ENCODE data around the gene UBE2E1. TPM values are rescaled to one million over a fixed set of nuclear protein-coding genes. Genes with fewer than 3 reads are reported as not detected.

The UBE2E1 gene
- total and polyA plus RNA-seq, 2 donors (not counting 1 experiment from before 2014, with no cell fraction given), result 129 to 174 TPM

DNA sequence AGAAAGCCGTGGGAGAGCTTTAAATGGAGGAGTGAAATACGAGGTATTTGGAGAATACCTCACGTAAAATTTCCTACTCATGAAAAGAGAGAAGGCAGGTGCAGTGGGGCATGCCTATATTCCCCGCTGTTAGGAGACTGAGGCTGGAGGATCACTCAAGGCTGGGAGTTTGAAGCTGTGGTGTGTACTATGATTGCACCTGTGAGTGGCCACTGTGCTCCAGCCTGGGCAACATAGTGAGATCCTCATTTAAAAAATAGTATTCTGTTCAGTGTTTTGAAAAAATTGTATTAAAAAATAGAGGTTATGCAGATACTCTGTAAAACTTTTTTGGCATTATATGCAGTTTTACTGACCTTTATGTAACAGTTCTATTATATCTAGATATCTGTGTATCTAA, 20.0 kb downstream of the UBE2E1 start:
- Histone ChIP-seq H3K9me3 (ENCODE audit: control insufficient read depth, insufficient read depth, low read depth, low read length) (no peaks in the 10 kb centered on the region), H2AFZ (ENCODE audit: low read length) (no peak overlapping the region), H3K27ac (ENCODE audit: insufficient read depth, low read length) (no peak overlapping the region), H3K9ac (ENCODE audit: insufficient read depth, low read length) (no peak overlapping the region), H3K27me3 (ENCODE audit: control insufficient read depth, insufficient read depth, low read length) (no peaks in the 10 kb centered on the region), H3K36me3 (ENCODE audit: control insufficient read depth, insufficient read depth, low read length) (no peaks in the 10 kb centered on the region), H3K4me1 (ENCODE audit: control insufficient read depth, extremely low read depth, insufficient read depth, low read length) (no peaks in the 10 kb centered on the region), H3K4me3 (replicated peaks in 1 of 4; ENCODE audit: control extremely low read depth in 1 of 4, insufficient read depth in 1 of 4, low read depth in 3 of 4, low read length in 4 of 4) (no peak overlapping the region), H4K20me1 (ENCODE audit: control insufficient read depth, extremely low read depth, insufficient read depth, low read length) (no peaks in the 10 kb centered on the region), H3K4me2 (ENCODE audit: extremely low read depth, insufficient read depth, low read length) (no peak overlapping the region), H3K79me2 (ENCODE audit: control insufficient read depth, insufficient read depth, low read length) (peaks cover 27% of the 10 kb centered on the region)
- no peak for TF ChIP-seq EZH2 (IDR thresholded peaks at IDR 0.05; ENCODE audit: low read length, missing control alignments)
- TF ChIP-seq CTCF (conservative IDR thresholded peaks at IDR 0.05 in 1 of 2, IDR thresholded peaks at IDR 0.05 in 1 of 2; ENCODE audit: low read depth in 1 of 2, low read length in 2 of 2), result no peak
- DNase-seq (ENCODE audit: low read depth in 2 of 2), result no peak

- DNase-seq (ENCODE audit: low read depth in 2 of 2), result peak in 1 of 2 donors; percentile 33
- no peak overlapping the region for H3K9ac ChIP-seq (ENCODE audit: insufficient read depth, low read length)
- H3K9me3 ChIP-seq (ENCODE audit: control insufficient read depth, insufficient read depth, low read depth, low read length), result no peaks in the 10 kb centered on the region
- H3K27me3 ChIP-seq (ENCODE audit: control insufficient read depth, insufficient read depth, low read length), result no peaks in the 10 kb centered on the region
- peaks cover 27% of the 10 kb centered on the region for H3K79me2 ChIP-seq (ENCODE audit: control insufficient read depth, insufficient read depth, low read length)
- no peak overlapping the region for H3K27ac ChIP-seq (ENCODE audit: insufficient read depth, low read length)
- no peak overlapping the region for H3K4me3 ChIP-seq (replicated peaks in 1 of 4; ENCODE audit: control extremely low read depth in 1 of 4, insufficient read depth in 1 of 4, low read depth in 3 of 4, low read length in 4 of 4)
- H4K20me1 ChIP-seq (ENCODE audit: control insufficient read depth, extremely low read depth, insufficient read depth, low read length), result no peaks in the 10 kb centered on the region
- TF ChIP-seq CTCF (conservative IDR thresholded peaks at IDR 0.05 in 1 of 2, IDR thresholded peaks at IDR 0.05 in 1 of 2; ENCODE audit: low read depth in 1 of 2, low read length in 2 of 2), result no peak
- no peak for TF ChIP-seq EZH2 (IDR thresholded peaks at IDR 0.05; ENCODE audit: low read length, missing control alignments)
- H3K36me3 ChIP-seq (ENCODE audit: control insufficient read depth, insufficient read depth, low read length), result no peaks in the 10 kb centered on the region
- H3K4me1 ChIP-seq (ENCODE audit: control insufficient read depth, extremely low read depth, insufficient read depth, low read length), result no peaks in the 10 kb centered on the region
- H2AFZ ChIP-seq (ENCODE audit: low read length), result no peak overlapping the region
- H3K4me2 ChIP-seq (ENCODE audit: extremely low read depth, insufficient read depth, low read length), result no peak overlapping the region
Observed at GRCh38 chr3:23826382-23827064, 20.8 kb downstream of the UBE2E1 start.

GRCh38 chr3:23829242-23829934, 23.6 kb downstream of the UBE2E1 start:
- Histone ChIP-seq H3K27me3 (ENCODE audit: control insufficient read depth, insufficient read depth, low read length) (no peaks in the 10 kb centered on the region), H3K9me3 (ENCODE audit: control insufficient read depth, insufficient read depth, low read depth, low read length) (no peaks in the 10 kb centered on the region), H3K9ac (ENCODE audit: insufficient read depth, low read length) (no peak overlapping the region), H4K20me1 (ENCODE audit: control insufficient read depth, extremely low read depth, insufficient read depth, low read length) (no peaks in the 10 kb centered on the region), H3K36me3 (ENCODE audit: control insufficient read depth, insufficient read depth, low read length) (no peaks in the 10 kb centered on the region), H3K79me2 (ENCODE audit: control insufficient read depth, insufficient read depth, low read length) (peaks cover 29% of the 10 kb centered on the region), H3K4me2 (ENCODE audit: extremely low read depth, insufficient read depth, low read length) (no peak overlapping the region), H3K4me1 (ENCODE audit: control insufficient read depth, extremely low read depth, insufficient read depth, low read length) (no peaks in the 10 kb centered on the region), H2AFZ (ENCODE audit: low read length) (no peak overlapping the region), H3K27ac (ENCODE audit: insufficient read depth, low read length) (no peak overlapping the region), H3K4me3 (replicated peaks in 1 of 4; ENCODE audit: control extremely low read depth in 1 of 4, insufficient read depth in 1 of 4, low read depth in 3 of 4, low read length in 4 of 4) (no peak overlapping the region)
- DNase-seq (ENCODE audit: low read depth in 2 of 2), result no peak
- TF ChIP-seq CTCF (conservative IDR thresholded peaks at IDR 0.05 in 1 of 2, IDR thresholded peaks at IDR 0.05 in 1 of 2; ENCODE audit: low read depth in 1 of 2, low read length in 2 of 2) (no peak), EZH2 (IDR thresholded peaks at IDR 0.05; ENCODE audit: low read length, missing control alignments) (no peak)

Data from fibroblast of lung (primary cell).